WTC11 (cell line): Measurements from ENCODE around the gene IL10. TPM values are rescaled to one million over a fixed set of nuclear protein-coding genes. Genes with fewer than 3 reads are reported as not detected.

Experiments used
- ATAC-seq: fragments of 200-7000 bp; cut with Tn5 transposase; 2 replicates; pipeline ENCODE4 v1.10.0; 2021; ENCODE audit warnings: mild to moderate bottlenecking, moderate library complexity
- CTCF ChIA-PET: fragments of 300-600 bp; sonication (Branson Sonifier 250); formaldehyde crosslinking; loops from one replicate; lab custom pipeline; 2021; ENCODE audit warnings: antibody characterized with exemption; lab: Charles Lee
- POLR2A ChIA-PET: fragments of 350-600 bp; sonication (Branson Sonifier 250); formaldehyde crosslinking; loops from one replicate; lab custom pipeline; 2021; ENCODE audit warnings: antibody characterized with exemption; lab: Charles Lee
- DNase-seq: peaks from one replicate; pipeline ENCODE4 v3.0.0; 2021; ENCODE audit warnings: low spot score
- H3K27ac Mint-ChIP-seq: 2 replicates; pipeline ENCODE4 v1.8.0; 2021; ENCODE audit warnings: mixed read lengths
- H3K27me3 Mint-ChIP-seq: 2 replicates; pipeline ENCODE4 v1.8.0; 2021; ENCODE audit warnings: low read depth, mild to moderate bottlenecking, moderate library complexity, mixed read lengths
- H3K36me3 Mint-ChIP-seq: 2 replicates; pipeline ENCODE4 v1.8.0; 2021; ENCODE audit warnings: mixed read lengths
- H3K4me1 Mint-ChIP-seq: 2 replicates; pipeline ENCODE4 v1.8.0; 2022; ENCODE audit warnings: mixed read lengths
- H3K4me3 Mint-ChIP-seq: 2 replicates; pipeline ENCODE4 v1.8.0; 2021; ENCODE audit warnings: mild to moderate bottlenecking, moderate library complexity, mixed read lengths
- H3K9me3 Mint-ChIP-seq: 2 replicates; pipeline ENCODE4 v1.8.0; 2021; ENCODE audit warnings: mixed read lengths
- ATF2 ChIP-seq: sonication (generic); formaldehyde crosslinking; IDR thresholded peaks from 2 replicates; pipeline ENCODE4 v1.8.1; 2022; ENCODE audit warnings: low read depth, missing genetic modification reagents, borderline replicate concordance
- E2F5 ChIP-seq: sonication (generic); formaldehyde crosslinking; IDR thresholded peaks from 2 replicates; pipeline ENCODE4 v1.8.1; 2022; ENCODE audit warnings: mild to moderate bottlenecking, moderate library complexity, missing genetic modification reagents
- ELF4 ChIP-seq: sonication (generic); formaldehyde crosslinking; IDR thresholded peaks from 2 replicates; pipeline ENCODE4 v1.8.1; 2022; ENCODE audit warnings: low read depth, mild to moderate bottlenecking, moderate library complexity, missing genetic modification reagents
- FOXP4 ChIP-seq: sonication (generic); formaldehyde crosslinking; IDR thresholded peaks from 2 replicates; pipeline ENCODE4 v1.8.0; 2022; ENCODE audit warnings: mild to moderate bottlenecking, missing genetic modification reagents
- MXD4 ChIP-seq: fragments of 250-450 bp; sonication (Bioruptor Pico); IDR thresholded peaks from 2 replicates; pipeline ENCODE4 v1.8.0; 2021; ENCODE audit warnings: mild to moderate bottlenecking, moderate library complexity, borderline replicate concordance
- PRDM15 ChIP-seq: sonication (generic); formaldehyde crosslinking; IDR thresholded peaks from 2 replicates; pipeline ENCODE4 v1.8.0; 2022; ENCODE audit warnings: missing genetic modification reagents
- ZBTB21 ChIP-seq: sonication (generic); formaldehyde crosslinking; IDR thresholded peaks from 2 replicates; pipeline ENCODE4 v1.8.1; 2023; ENCODE audit warnings: mild to moderate bottlenecking, missing genetic modification reagents, borderline replicate concordance
- ZBTB43 ChIP-seq: sonication (generic); formaldehyde crosslinking; IDR thresholded peaks from 2 replicates; pipeline ENCODE4 v1.8.1; 2023; ENCODE audit warnings: mild to moderate bottlenecking, missing genetic modification reagents
- ZNF423 ChIP-seq: fragments of 250-450 bp; sonication (Bioruptor Pico); IDR thresholded peaks from 2 replicates; pipeline ENCODE4 v2.1.2; 2022; ENCODE audit warnings: mild to moderate bottlenecking, moderate library complexity
- ZNF532 ChIP-seq: fragments of 250-450 bp; sonication (Bioruptor Pico); IDR thresholded peaks from 2 replicates; pipeline ENCODE4 v1.9.0; 2021; ENCODE audit warnings: mild to moderate bottlenecking, borderline replicate concordance
- total RNA-seq: library from RNA; stranded (reverse); gene quantifications from 3 replicates; pipeline ENCODE4 v1.2.3, GENCODE V29; 2021
- TF ChIP-seq, protein P1 (sequence below): fragments of 250-450 bp; sonication (Bioruptor Pico); IDR thresholded peaks from 2 replicates; pipeline ENCODE4 v1.9.0; 2021; ENCODE audit warnings: moderate library complexity, mild to moderate bottlenecking, inconsistent platforms, borderline replicate concordance

IL10 gene
- total RNA-seq, 1 experiment from 2014 or later, result not detected

GRCh38 chr1:206737729-206738201 is 34.5 kb downstream of the IL10 start:
- Mint-ChIP-seq H3K4me1 (peaks cover 14% of the 10 kb centered on the region), H3K27me3 (no peaks in the 10 kb centered on the region; the same call in 1 of the 2 replicates), H3K9me3 (no peaks in the 10 kb centered on the region), H3K4me3 (no peak overlapping the region), H3K36me3 (peaks cover 3% of the 10 kb centered on the region; the same call in 1 of the 2 replicates), H3K27ac (no peak overlapping the region; the same call in 1 of the 2 replicates)
- ChIA-PET CTCF (interaction anchor here (0.7 to 1.9 kb wide), 6 partner anchors 21 to 245 kb away, joined by 3 to 9 read pairs (median 3); no protein-coding TSS in a partner anchor), POLR2A (no interaction called here)
- DNase-seq (no peak), ATAC-seq (no peak)
- TF ChIP-seq PRDM15 (no peak), FOXP4 (CRISPR knock-in tag) (no peak), ZNF532 (no peak), ZBTB43 (CRISPR knock-in tag) (no peak), ZNF423 (CRISPR knock-in tag) (no peak), ATF2 (no peak), ZBTB21 (CRISPR knock-in tag) (no peak), E2F5 (CRISPR knock-in tag) (no peak), ELF4 (CRISPR knock-in tag) (no peak), MXD4 (CRISPR knock-in tag) (no peak)
- TF ChIP-seq, protein P1, sequence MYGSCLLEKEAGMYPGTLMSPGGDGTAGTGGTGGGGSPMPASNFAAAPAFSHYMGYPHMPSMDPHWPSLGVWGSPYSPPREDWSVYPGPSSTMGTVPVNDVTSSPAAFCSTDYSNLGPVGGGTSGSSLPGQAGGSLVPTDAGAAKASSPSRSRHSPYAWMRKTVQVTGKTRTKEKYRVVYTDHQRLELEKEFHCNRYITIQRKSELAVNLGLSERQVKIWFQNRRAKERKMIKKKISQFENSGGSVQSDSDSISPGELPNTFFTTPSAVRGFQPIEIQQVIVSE (CRISPR knock-in tag), result no peak
